NOMO-1 treated with dmso at 0.1 percent for 144 hours (cell line): Measurements from ENCODE around the gene CMTM4.
"Not testable (repeated sequence)": the region's sequence is repeated elsewhere in the genome, so short reads cannot be mapped to it uniquely, and the experiment has no call there.

ENCODE experiments used
- DNase-seq: peaks from one replicate; lab custom pipeline; 2025; ENCODE audit not compliant: unreplicated experiment; lab: John Stamatoyannopoulos, UW

The CMTM4 gene

GRCh38 chr16:66649167-66649566 is 47.4 kb downstream of the CMTM4 start:
- no peak for DNase-seq

- no peak for DNase-seq
These were observed 48.7 kb downstream of the CMTM4 start for GRCh38 chr16:66647866-66648265.

GRCh38 chr16:66641387-66641786 is 55.2 kb downstream of the CMTM4 start:
- no peak for DNase-seq

GRCh38 chr16:66640724-66641314 is 55.7 kb downstream of the CMTM4 start:
- no peak for DNase-seq

GRCh38 chr16:66639091-66639885 is 57.3 kb downstream of the CMTM4 start:
- no peak for DNase-seq

- DNase-seq: no peak
These were observed 58.7 kb downstream of the CMTM4 start for GRCh38 chr16:66637806-66638205.

- DNase-seq: no peak
These were observed 60.3 kb downstream of the CMTM4 start for GRCh38 chr16:66636199-66636598.

GRCh38 chr16:66635406-66635805 is 61.1 kb downstream of the CMTM4 start:
- no peak for DNase-seq

- DNase-seq: no peak
These were observed 61.9 kb downstream of the CMTM4 start for GRCh38 chr16:66634527-66635196.

GRCh38 chr16:66631558-66631957 is 65.0 kb downstream of the CMTM4 start:
- DNase-seq: not testable (repeated sequence)

- DNase-seq: not testable (repeated sequence)
These were observed 65.8 kb downstream of the CMTM4 start for GRCh38 chr16:66630561-66631260.

- no peak for DNase-seq
These were observed 66.7 kb downstream of the CMTM4 start for GRCh38 chr16:66629856-66630255.

- not testable (repeated sequence) for DNase-seq
These were observed 68.7 kb downstream of the CMTM4 start for GRCh38 chr16:66627611-66628378.

- DNase-seq: no peak
These were observed 72.8 kb downstream of the CMTM4 start for GRCh38 chr16:66623755-66624154.

GRCh38 chr16:66622863-66623262 is 73.7 kb downstream of the CMTM4 start:
- DNase-seq: no peak

- no peak for DNase-seq
These were observed 74.6 kb downstream of the CMTM4 start for GRCh38 chr16:66621973-66622372.

GRCh38 chr16:66620429-66620795 is 76.1 kb downstream of the CMTM4 start:
- no peak for DNase-seq

GRCh38 chr16:66619534-66620428 is 76.8 kb downstream of the CMTM4 start:
- DNase-seq: peak; percentile 12

- no peak for DNase-seq
These were observed 77.8 kb downstream of the CMTM4 start for GRCh38 chr16:66618588-66619375.
